CD4-positive, CD25-positive, alpha-beta regulatory T cell (primary cell): ENCODE measurements around the gene NCKAP1. TPM values are rescaled to one million over a fixed set of nuclear protein-coding genes. Genes with fewer than 3 reads are reported as not detected.
"Not testable (repeated sequence)": the region's sequence is repeated elsewhere in the genome, so short reads cannot be mapped to it uniquely, and the experiment has no call there.

ENCODE experiments used
- ATAC-seq, 2 donors: fragments of 150-1000 bp; cut with Tn5 transposase; one replicate each; pipeline ENCODE4 v1.10.0; 2021; ENCODE audit warnings: low read depth in 2 of 2, moderate number of reproducible peaks in 2 of 2, moderate library complexity in 1 of 2
- DNase-seq, 3 donors: peaks; one replicate each; pipeline versions ENCODE4 v3.0.0 to v3.0.0-alpha.2; 2012 to 2022; ENCODE audit warnings: mixed read lengths in 1 of 3
- H3K27ac ChIP-seq: one replicate; pipeline ENCODE4 v1.7.0; 2013; ENCODE audit warnings: mild to moderate bottlenecking, low read length; ENCODE audit not compliant: insufficient read depth, poor library complexity, severe bottlenecking
- H3K27me3 ChIP-seq: one replicate; pipeline ENCODE4 v1.7.0; 2013; ENCODE audit warnings: low read length; ENCODE audit not compliant: control insufficient read depth, insufficient read depth
- H3K36me3 ChIP-seq: one replicate; pipeline ENCODE4 v1.7.0; 2013; ENCODE audit warnings: mild to moderate bottlenecking, low read length, moderate library complexity; ENCODE audit not compliant: control insufficient read depth, insufficient read depth
- H3K4me1 ChIP-seq: 2 replicates; pipeline ENCODE4 v1.7.0; 2013; ENCODE audit warnings: mild to moderate bottlenecking, low read length; ENCODE audit not compliant: insufficient read depth, control insufficient read depth, poor library complexity, severe bottlenecking
- H3K4me3 ChIP-seq: one replicate; pipeline ENCODE4 v1.7.0; 2013; ENCODE audit warnings: low read depth, mild to moderate bottlenecking, low read length, moderate library complexity
- H3K9me3 ChIP-seq, 2 experiments: 1 replicate in 1 of 2; 2 replicates in 1 of 2; pipeline ENCODE4 v1.7.0; 2013; ENCODE audit warnings: low read length in 2 of 2, mild to moderate bottlenecking in 1 of 2, moderate library complexity in 1 of 2; ENCODE audit not compliant: control insufficient read depth in 2 of 2
- H3K27ac Mint-ChIP-seq, 3 donors: one replicate each; pipeline ENCODE4 v1.8.0; 2020 to 2022; ENCODE audit warnings: mild to moderate bottlenecking in 3 of 3, mixed read lengths in 3 of 3, moderate library complexity in 2 of 3
- H3K27me3 Mint-ChIP-seq: one replicate; pipeline ENCODE4 v1.8.0; 2022; ENCODE audit warnings: mild to moderate bottlenecking, mixed read lengths
- H3K36me3 Mint-ChIP-seq: one replicate; pipeline ENCODE4 v1.8.0; 2020; ENCODE audit warnings: mixed read lengths
- H3K4me1 Mint-ChIP-seq, 4 donors: one replicate each; pipeline ENCODE4 v1.8.0; 2020 to 2022; ENCODE audit warnings: mixed read lengths in 4 of 4, mild to moderate bottlenecking in 1 of 4
- H3K4me3 Mint-ChIP-seq, 4 donors: one replicate each; pipeline ENCODE4 v1.8.0; 2020 to 2022; ENCODE audit warnings: mild to moderate bottlenecking in 4 of 4, mixed read lengths in 4 of 4, moderate library complexity in 3 of 4
- H3K9me3 Mint-ChIP-seq, 7 donors: one replicate each; pipeline ENCODE4 v1.8.0; 2020 to 2022; ENCODE audit warnings: mixed read lengths in 7 of 7, mild to moderate bottlenecking in 3 of 7, moderate library complexity in 2 of 7
- polyA plus RNA-seq, 4 donors: library from polyadenylated mRNA; unstranded; fragments of 300-500 nt; fragmentation: Illumina TruSeq; gene quantifications; one replicate each; pipeline ENCODE4 v1.2.3, GENCODE V29; 2021
- total RNA-seq: library from RNA; stranded (reverse); gene quantifications from one replicate; pipeline ENCODE4 v1.2.3, GENCODE V29; 2022

Gene NCKAP1
- total and polyA plus RNA-seq, 5 donors from 2014 or later, result 0.64 to 5.7 (median 1.1) TPM

GRCh38 chr2:182972548-182972942 is 65.7 kb downstream of the NCKAP1 start:
- Mint-ChIP-seq H3K27me3 (no peaks in the 10 kb centered on the region), H3K4me3 (no peak overlapping the region), H3K27ac (no peak overlapping the region), H3K9me3 (peaks cover 0 to 2% (median 0%) of the 10 kb centered on the region in 7 donors), H3K4me1 (peaks cover 0 to 6% (median 0%) of the 10 kb centered on the region in 4 donors), H3K36me3 (peaks cover 9% of the 10 kb centered on the region)
- Histone ChIP-seq H3K4me1 (no peaks in the 10 kb centered on the region), H3K4me3 (no peak overlapping the region), H3K36me3 (no peaks in the 10 kb centered on the region), H3K27me3 (no peaks in the 10 kb centered on the region), H3K9me3 (no peaks in the 10 kb centered on the region), H3K27ac (no peak overlapping the region)
- ATAC-seq (no peak), DNase-seq (no peak)

GRCh38 chr2:182971820-182972547 is 66.3 kb downstream of the NCKAP1 start:
- Histone ChIP-seq H3K4me3 (no peak overlapping the region), H3K27ac (no peak overlapping the region), H3K27me3 (no peaks in the 10 kb centered on the region), H3K4me1 (no peaks in the 10 kb centered on the region), H3K36me3 (no peaks in the 10 kb centered on the region), H3K9me3 (no peaks in the 10 kb centered on the region)
- Mint-ChIP-seq H3K36me3 (peaks cover 9% of the 10 kb centered on the region), H3K4me3 (no peak overlapping the region), H3K27ac (no peak overlapping the region), H3K4me1 (peaks cover 0 to 6% (median 0%) of the 10 kb centered on the region in 4 donors), H3K27me3 (no peaks in the 10 kb centered on the region), H3K9me3 (peaks cover 0 to 2% (median 0%) of the 10 kb centered on the region in 7 donors)
- no peak for ATAC-seq
- no peak for DNase-seq

- no peaks in the 10 kb centered on the region for H3K36me3 ChIP-seq
- H3K27ac Mint-ChIP-seq, result no peak overlapping the region
- peaks cover 0 to 6% (median 0%) of the 10 kb centered on the region in 4 donors for H3K4me1 Mint-ChIP-seq
- peaks cover 9% of the 10 kb centered on the region for H3K36me3 Mint-ChIP-seq
- no peak overlapping the region for H3K4me3 ChIP-seq
- H3K27me3 ChIP-seq, result no peaks in the 10 kb centered on the region
- no peaks in the 10 kb centered on the region for H3K27me3 Mint-ChIP-seq
- H3K4me3 Mint-ChIP-seq, result no peak overlapping the region
- H3K27ac ChIP-seq, result no peak overlapping the region
- ATAC-seq (no peak), DNase-seq (no peak)
- no peaks in the 10 kb centered on the region for H3K4me1 ChIP-seq
- H3K9me3 ChIP-seq, result no peaks in the 10 kb centered on the region
- peaks cover 0 to 2% (median 0%) of the 10 kb centered on the region in 7 donors for H3K9me3 Mint-ChIP-seq
Measured at GRCh38 chr2:182970486-182970885, 67.8 kb downstream of the NCKAP1 start.

GRCh38 chr2:182968493-182968892 is 69.8 kb downstream of the NCKAP1 start:
- Histone ChIP-seq H3K4me3 (no peak overlapping the region), H3K27me3 (no peaks in the 10 kb centered on the region), H3K36me3 (no peaks in the 10 kb centered on the region), H3K4me1 (no peaks in the 10 kb centered on the region), H3K9me3 (no peaks in the 10 kb centered on the region), H3K27ac (no peak overlapping the region)
- Mint-ChIP-seq H3K4me1 (peaks cover 0 to 1% (median 0%) of the 10 kb centered on the region in 4 donors), H3K36me3 (peaks cover 9% of the 10 kb centered on the region), H3K9me3 (peaks cover 0 to 2% (median 0%) of the 10 kb centered on the region in 7 donors), H3K27ac (no peak overlapping the region), H3K27me3 (no peaks in the 10 kb centered on the region), H3K4me3 (no peak overlapping the region)
- DNase-seq, result no peak
- no peak for ATAC-seq

GRCh38 chr2:182966356-182966755 is 71.9 kb downstream of the NCKAP1 start:
- H3K27me3 Mint-ChIP-seq, ATAC-seq, H3K9me3 ChIP-seq, H3K4me3 ChIP-seq, H3K4me3 Mint-ChIP-seq, H3K4me1 ChIP-seq, H3K9me3 Mint-ChIP-seq, H3K27me3 ChIP-seq, H3K27ac ChIP-seq, H3K4me1 Mint-ChIP-seq, DNase-seq, H3K36me3 Mint-ChIP-seq, H3K27ac Mint-ChIP-seq, H3K36me3 ChIP-seq: not testable (repeated sequence)

GRCh38 chr2:182962641-182963040 is 75.6 kb downstream of the NCKAP1 start:
- no peaks in the 10 kb centered on the region for H3K4me1 Mint-ChIP-seq
- no peak overlapping the region for H3K4me3 Mint-ChIP-seq
- H3K36me3 Mint-ChIP-seq, result peaks cover 8% of the 10 kb centered on the region
- H3K27ac ChIP-seq, result no peak overlapping the region
- no peaks in the 10 kb centered on the region for H3K9me3 ChIP-seq
- no peaks in the 10 kb centered on the region for H3K27me3 Mint-ChIP-seq
- no peaks in the 10 kb centered on the region for H3K4me1 ChIP-seq
- H3K36me3 ChIP-seq, result no peaks in the 10 kb centered on the region
- ATAC-seq (no peak), DNase-seq (no peak)
- no peaks in the 10 kb centered on the region for H3K27me3 ChIP-seq
- no peak overlapping the region for H3K4me3 ChIP-seq
- peaks cover 0 to 3% (median 0%) of the 10 kb centered on the region in 7 donors for H3K9me3 Mint-ChIP-seq
- H3K27ac Mint-ChIP-seq, result no peak overlapping the region

GRCh38 chr2:182960869-182961268 is 77.4 kb downstream of the NCKAP1 start:
- H3K9me3 ChIP-seq, ATAC-seq, H3K27me3 ChIP-seq, H3K27ac ChIP-seq, H3K4me3 Mint-ChIP-seq, H3K4me1 ChIP-seq, H3K4me1 Mint-ChIP-seq, H3K36me3 Mint-ChIP-seq, H3K36me3 ChIP-seq, H3K4me3 ChIP-seq, H3K27ac Mint-ChIP-seq, H3K27me3 Mint-ChIP-seq, H3K9me3 Mint-ChIP-seq, DNase-seq: not testable (repeated sequence)

- Mint-ChIP-seq H3K36me3 (peaks cover 7% of the 10 kb centered on the region), H3K4me3 (no peak overlapping the region), H3K27ac (no peak overlapping the region), H3K4me1 (no peaks in the 10 kb centered on the region), H3K27me3 (no peaks in the 10 kb centered on the region), H3K9me3 (peaks cover 0 to 1% (median 0%) of the 10 kb centered on the region in 7 donors)
- ATAC-seq, result no peak
- Histone ChIP-seq H3K9me3 (no peaks in the 10 kb centered on the region), H3K27me3 (no peaks in the 10 kb centered on the region), H3K4me3 (no peak overlapping the region), H3K27ac (no peak overlapping the region), H3K36me3 (no peaks in the 10 kb centered on the region), H3K4me1 (no peaks in the 10 kb centered on the region)
- no peak for DNase-seq
Measured at GRCh38 chr2:182954789-182955188, 83.5 kb downstream of the NCKAP1 start.
